DOHH2 (cell line): ENCODE measurements around the gene SEM1.

Experiments used
- H3F3A ChIP-seq: fragments of 200-600 bp; sonication (generic), shearing (Covaris generic); 2 replicates; pipeline ENCODE4 v1.6.0; 2016; ENCODE audit warnings: antibody characterized with exemption, mild to moderate bottlenecking; ENCODE audit not compliant: control insufficient read depth, insufficient read depth
- H3K27ac ChIP-seq: fragments of 200-600 bp; sonication (generic); 2 replicates; pipeline ENCODE4 v1.5.1; 2014; ENCODE audit warnings: low read depth, mild to moderate bottlenecking, low read length, moderate library complexity
- H3K27me3 ChIP-seq: fragments of 200-600 bp; sonication (generic); 2 replicates; pipeline ENCODE4 v1.6.1; 2014; ENCODE audit warnings: mild to moderate bottlenecking, low read length, mixed read lengths; ENCODE audit not compliant: control insufficient read depth
- H3K36me3 ChIP-seq: fragments of 200-600 bp; sonication (generic); 2 replicates; pipeline ENCODE4 v1.6.1; 2014; ENCODE audit warnings: mild to moderate bottlenecking, low read length, moderate library complexity, mixed read lengths; ENCODE audit not compliant: control insufficient read depth
- H3K4me1 ChIP-seq: fragments of 200-600 bp; sonication (generic); 2 replicates; pipeline ENCODE4 v1.6.1; 2014; ENCODE audit warnings: mild to moderate bottlenecking, low read length, mixed read lengths; ENCODE audit not compliant: control insufficient read depth
- H3K4me2 ChIP-seq: fragments of 200-600 bp; sonication (generic); 2 replicates; pipeline ENCODE4 v1.6.0; 2014; ENCODE audit warnings: mild to moderate bottlenecking, low read length, moderate library complexity
- H3K4me3 ChIP-seq: fragments of 200-600 bp; sonication (generic); 2 replicates; pipeline ENCODE4 v1.5.1; 2014; ENCODE audit warnings: mild to moderate bottlenecking, low read length, mixed read lengths
- H3K79me2 ChIP-seq: fragments of 200-600 bp; sonication (generic); 2 replicates; pipeline ENCODE4 v1.6.1; 2014; ENCODE audit warnings: mild to moderate bottlenecking, low read length, mixed read lengths; ENCODE audit not compliant: control insufficient read depth
- H3K9me2 ChIP-seq: fragments of 200-600 bp; sonication (generic); replicated peaks from 2 replicates; pipeline ENCODE4 v1.6.1; 2014; ENCODE audit warnings: mild to moderate bottlenecking, low read length, mixed read lengths; ENCODE audit not compliant: control insufficient read depth
- H3K9me3 ChIP-seq: fragments of 200-600 bp; sonication (generic); 2 replicates; pipeline ENCODE4 v1.6.1; 2014; ENCODE audit warnings: antibody characterized with exemption, low read length, mixed read lengths; ENCODE audit not compliant: control insufficient read depth, insufficient read depth
- H4K20me1 ChIP-seq: fragments of 200-600 bp; sonication (generic); 2 replicates; pipeline ENCODE4 v1.6.0; 2014; ENCODE audit warnings: low read depth, mild to moderate bottlenecking, antibody characterized with exemption, low read length, moderate library complexity; ENCODE audit not compliant: control insufficient read depth, insufficient read depth
- CTCF ChIP-seq: fragments of 200-600 bp; sonication (generic); IDR thresholded peaks from one replicate; pipeline ENCODE4 v1.5.1; 2014; ENCODE audit warnings: antibody characterized with exemption, mild to moderate bottlenecking, low read depth, low read length; ENCODE audit not compliant: poor library complexity, severe bottlenecking
- EZH2phosphoT487 ChIP-seq: fragments of 200-600 bp; sonication (generic); IDR thresholded peaks from 2 replicates; pipeline ENCODE4 v1.6.1; 2017; ENCODE audit warnings: borderline replicate concordance, mild to moderate bottlenecking, antibody characterized with exemption, low read length, moderate library complexity, mixed read lengths

Gene SEM1

GRCh38 chr7:96694082-96694481 lies 15.6 kb downstream of the SEM1 start:
- H4K20me1 ChIP-seq, result peaks cover 4% of the 10 kb centered on the region; the same call in 1 of the 2 replicates
- no peaks in the 10 kb centered on the region for H3K4me1 ChIP-seq
- no peak overlapping the region for H3K4me2 ChIP-seq
- H3K27me3 ChIP-seq, result no peaks in the 10 kb centered on the region
- H3K36me3 ChIP-seq, result peaks cover 54% of the 10 kb centered on the region
- H3F3A ChIP-seq, result 0 out of 2 replicates have a peak, but pooled peaks cover 2% of the 10 kb centered on the region
- peaks cover 79% of the 10 kb centered on the region for H3K79me2 ChIP-seq
- TF ChIP-seq EZH2phosphoT487 (no peak), CTCF (no peak)
- H3K9me3 ChIP-seq, result no peaks in the 10 kb centered on the region
- H3K27ac ChIP-seq, result no peak overlapping the region
- no peak overlapping the region for H3K4me3 ChIP-seq
- H3K9me2 ChIP-seq, result no peaks in the 10 kb centered on the region

- Histone ChIP-seq H3K79me2 (peaks cover 58% of the 10 kb centered on the region), H4K20me1 (peaks cover 4% of the 10 kb centered on the region; the same call in 1 of the 2 replicates), H3F3A (0 out of 2 replicates have a peak, but pooled peaks cover 2% of the 10 kb centered on the region), H3K9me2 (no peaks in the 10 kb centered on the region), H3K9me3 (peaks cover 3% of the 10 kb centered on the region; the same call in 1 of the 2 replicates), H3K4me2 (no peak overlapping the region), H3K27ac (no peak overlapping the region), H3K27me3 (no peaks in the 10 kb centered on the region), H3K4me3 (no peak overlapping the region), H3K4me1 (no peaks in the 10 kb centered on the region), H3K36me3 (peaks cover 63% of the 10 kb centered on the region)
- TF ChIP-seq EZH2phosphoT487 (no peak), CTCF (no peak)
Measured at GRCh38 chr7:96691702-96692101, 17.9 kb downstream of the SEM1 start.

- no peak for TF ChIP-seq CTCF
- no peak for TF ChIP-seq EZH2phosphoT487
- Histone ChIP-seq H3K9me3 (peaks cover 3% of the 10 kb centered on the region; the same call in 1 of the 2 replicates), H4K20me1 (peaks cover 4% of the 10 kb centered on the region; the same call in 1 of the 2 replicates), H3K79me2 (peaks cover 36% of the 10 kb centered on the region), H3K27ac (no peak overlapping the region), H3K27me3 (no peaks in the 10 kb centered on the region), H3F3A (no peaks in the 10 kb centered on the region), H3K4me3 (no peak overlapping the region), H3K9me2 (no peaks in the 10 kb centered on the region), H3K4me2 (no peak overlapping the region), H3K4me1 (no peaks in the 10 kb centered on the region), H3K36me3 (peaks cover 76% of the 10 kb centered on the region)
Measured at GRCh38 chr7:96689414-96689813, 20.2 kb downstream of the SEM1 start.
